Breast epithelium (tissue), 3 donors: ENCODE data around the gene ESAM.

ENCODE experiments used
- POLR2A ChIP-seq: fragments of 450-650 bp; IDR thresholded peaks from one replicate; pipeline ENCODE4 v1.6.1; 2016; ENCODE audit warnings: antibody characterized with exemption, mild to moderate bottlenecking, moderate library complexity
- POLR2AphosphoS5 ChIP-seq, 3 donors: sonication (generic); formaldehyde crosslinking; IDR thresholded peaks; one replicate each; pipeline ENCODE4 v1.6.1; 2017; ENCODE audit warnings: antibody characterized with exemption in 3 of 3
- TF ChIP-seq, protein P1 (sequence below), 3 donors: fragments of 450-650 bp; IDR thresholded peaks; one replicate each; pipeline ENCODE4 v1.5.1; 2016 to 2017; ENCODE audit warnings: antibody characterized with exemption in 3 of 3, mild to moderate bottlenecking in 3 of 3, moderate library complexity in 3 of 3

GRCh38 chr11:124751741-124752470, 10.2 kb downstream of the ESAM start, which contains the start of gene VSIG2:
- no peak for TF ChIP-seq POLR2A
- TF ChIP-seq, protein P1, sequence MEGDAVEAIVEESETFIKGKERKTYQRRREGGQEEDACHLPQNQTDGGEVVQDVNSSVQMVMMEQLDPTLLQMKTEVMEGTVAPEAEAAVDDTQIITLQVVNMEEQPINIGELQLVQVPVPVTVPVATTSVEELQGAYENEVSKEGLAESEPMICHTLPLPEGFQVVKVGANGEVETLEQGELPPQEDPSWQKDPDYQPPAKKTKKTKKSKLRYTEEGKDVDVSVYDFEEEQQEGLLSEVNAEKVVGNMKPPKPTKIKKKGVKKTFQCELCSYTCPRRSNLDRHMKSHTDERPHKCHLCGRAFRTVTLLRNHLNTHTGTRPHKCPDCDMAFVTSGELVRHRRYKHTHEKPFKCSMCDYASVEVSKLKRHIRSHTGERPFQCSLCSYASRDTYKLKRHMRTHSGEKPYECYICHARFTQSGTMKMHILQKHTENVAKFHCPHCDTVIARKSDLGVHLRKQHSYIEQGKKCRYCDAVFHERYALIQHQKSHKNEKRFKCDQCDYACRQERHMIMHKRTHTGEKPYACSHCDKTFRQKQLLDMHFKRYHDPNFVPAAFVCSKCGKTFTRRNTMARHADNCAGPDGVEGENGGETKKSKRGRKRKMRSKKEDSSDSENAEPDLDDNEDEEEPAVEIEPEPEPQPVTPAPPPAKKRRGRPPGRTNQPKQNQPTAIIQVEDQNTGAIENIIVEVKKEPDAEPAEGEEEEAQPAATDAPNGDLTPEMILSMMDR (IDR thresholded peaks at IDR 0.05) = no peak
- TF ChIP-seq POLR2AphosphoS5 (IDR thresholded peaks at IDR 0.05) = no peak
